A673 (cell line): Measurements from ENCODE around the gene FNDC3B. TPM values are rescaled to one million over a fixed set of nuclear protein-coding genes. Genes with fewer than 3 reads are reported as not detected.
"Not testable (repeated sequence)": the region's sequence is repeated elsewhere in the genome, so short reads cannot be mapped to it uniquely, and the experiment has no call there.

Experiments
- BruUV-seq: library from RNA; stranded (reverse); fragments of 400-500 nt; replicated peaks from 2 replicates; lab custom pipeline; 2021; lab: Mats Ljungman, UMichigan
- CTCF ChIA-PET: fragments of 300-600 bp; sonication (Branson Sonifier 250); formaldehyde crosslinking; loops from one replicate; lab custom pipeline; 2022; ENCODE audit warnings: antibody characterized with exemption; lab: Charles Lee
- POLR2A ChIA-PET: fragments of 300-600 bp; sonication (Branson Sonifier 250); formaldehyde crosslinking; loops from one replicate; lab custom pipeline; 2022; ENCODE audit warnings: antibody characterized with exemption; ENCODE audit not compliant: low non-redundant PET; lab: Charles Lee
- DNase-seq: peaks from one replicate; pipeline ENCODE4 v3.0.0-alpha.2; 2015; ENCODE audit warnings: low spot score
- H3K27ac ChIP-seq: fragments of 200-600 bp; sonication (generic); 2 replicates; pipeline ENCODE4 v1.5.1; 2016; ENCODE audit warnings: mixed run types, low read depth, mild to moderate bottlenecking, mixed read lengths, antibody characterized with exemption, low read length; ENCODE audit not compliant: poor library complexity, severe bottlenecking
- H3K27me3 ChIP-seq: fragments of 200-600 bp; sonication (generic); replicated peaks from 2 replicates; pipeline ENCODE4 v1.6.1; 2017; ENCODE audit warnings: mixed run types, low read depth, mild to moderate bottlenecking, mixed read lengths, antibody characterized with exemption, low read length; ENCODE audit not compliant: insufficient read depth, poor library complexity
- H3K36me3 ChIP-seq: fragments of 200-600 bp; sonication (generic); 2 replicates; pipeline ENCODE4 v1.6.1; 2016; ENCODE audit warnings: mixed run types, mild to moderate bottlenecking, mixed read lengths, antibody characterized with exemption, low read length; ENCODE audit not compliant: insufficient read depth, poor library complexity, severe bottlenecking
- H3K4me1 ChIP-seq: fragments of 200-600 bp; sonication (generic); 2 replicates; pipeline ENCODE4 v1.6.1; 2017; ENCODE audit warnings: mixed run types, mild to moderate bottlenecking, mixed read lengths, antibody characterized with exemption, low read length; ENCODE audit not compliant: insufficient read depth, poor library complexity, severe bottlenecking
- H3K4me3 ChIP-seq: fragments of 200-600 bp; sonication (generic); 2 replicates; pipeline ENCODE4 v1.5.1; 2016; ENCODE audit warnings: low read depth, mixed run types, mild to moderate bottlenecking, mixed read lengths, low read length; ENCODE audit not compliant: poor library complexity, severe bottlenecking
- H3K9me3 ChIP-seq: fragments of 200-600 bp; sonication (generic); 2 replicates; pipeline ENCODE4 v1.6.1; 2016; ENCODE audit warnings: mixed run types, low read depth, mild to moderate bottlenecking, mixed read lengths, antibody characterized with exemption, low read length; ENCODE audit not compliant: poor library complexity, severe bottlenecking
- CTCF ChIP-seq: fragments of 300-800, 200-600 bp; sonication (generic); conservative IDR thresholded peaks from 2 replicates; pipeline ENCODE4 v1.5.1; 2017; ENCODE audit warnings: low read depth, mild to moderate bottlenecking, antibody characterized with exemption, low read length, moderate library complexity, mixed read lengths
- EZH2 ChIP-seq: fragments of 200-600 bp; sonication (generic); IDR thresholded peaks from 2 replicates; pipeline ENCODE4 v1.6.1; 2017; ENCODE audit warnings: borderline replicate concordance, low read depth, mild to moderate bottlenecking, mixed read lengths, antibody characterized with exemption, low read length; ENCODE audit not compliant: poor library complexity, severe bottlenecking
- intact Hi-C: fragments of 100-400 bp; cut with micrococcal nuclease; formaldehyde crosslinking; loops from one replicate; pipeline ENCODE4 v1.10.0; 2022; ENCODE audit not compliant: unreplicated experiment
- total RNA-seq: library from RNA; stranded (reverse); gene quantifications from 2 replicates; pipeline ENCODE4 v1.2.3, GENCODE V29; 2021

FNDC3B gene
- total RNA-seq, 1 experiment from 2014 or later, result 50.8 TPM

- Histone ChIP-seq H3K36me3 (no peaks in the 10 kb centered on the region), H3K9me3 (no peaks in the 10 kb centered on the region), H3K27me3 (no peaks in the 10 kb centered on the region), H3K4me3 (peak overlapping the region; percentile 97), H3K4me1 (peaks cover 18% of the 10 kb centered on the region), H3K27ac (peak overlapping the region; percentile 93)
- intact Hi-C loops, result loop anchor here (2.0 kb wide), 1 partner anchor 98 kb away; no protein-coding TSS in a partner anchor
- TSS peak; percentile 56 for BruUV-seq
- ChIA-PET CTCF (interaction anchor here (0.6 to 1.0 kb wide), 4 partner anchors 10 to 291 kb away, joined by 3 to 5 read pairs (median 3); no protein-coding TSS in a partner anchor), POLR2A (no interaction called here)
- no peak for DNase-seq
- TF ChIP-seq CTCF (no peak), EZH2 (no peak)
Measured at GRCh38 chr3:172040981-172041963, 1.9 kb downstream of the FNDC3B start.

GRCh38 chr3:172042136-172042662 lies 2.8 kb downstream of the FNDC3B start:
- intact Hi-C loops, result no loop called here
- no peak for DNase-seq
- H3K4me1 ChIP-seq, result peaks cover 18% of the 10 kb centered on the region
- TF ChIP-seq CTCF (no peak), EZH2 (no peak)
- no peaks in the 10 kb centered on the region for H3K27me3 ChIP-seq
- no peaks in the 10 kb centered on the region for H3K9me3 ChIP-seq
- BruUV-seq, result no TSS peak
- ChIA-PET CTCF (interaction anchor here (0.6 to 0.7 kb wide), 3 partner anchors 9 to 222 kb away, joined by 3 to 5 read pairs (median 3); no protein-coding TSS in a partner anchor), POLR2A (interaction anchor here (0.5 kb wide), 1 partner anchor 11 kb away, joined by 17 read pairs; no protein-coding TSS in a partner anchor)
- H3K4me3 ChIP-seq, result no peak overlapping the region
- no peaks in the 10 kb centered on the region for H3K36me3 ChIP-seq
- H3K27ac ChIP-seq, result no peak overlapping the region

- intact Hi-C loops, BruUV-seq, H3K27me3 ChIP-seq, CTCF ChIA-PET, H3K36me3 ChIP-seq, H3K27ac ChIP-seq, DNase-seq, H3K9me3 ChIP-seq, H3K4me3 ChIP-seq: not testable (repeated sequence)
- H3K4me1 ChIP-seq, result peaks cover 18% of the 10 kb centered on the region
- POLR2A ChIA-PET, result interaction anchor here (0.5 kb wide), 1 partner anchor 11 kb away, joined by 17 read pairs; no protein-coding TSS in a partner anchor
Measured at GRCh38 chr3:172042663-172043179, 3.3 kb downstream of the FNDC3B start.
